ENCODE results near the gene SP110.
"Not testable (repeated sequence)": the region's sequence is repeated elsewhere in the genome, so short reads cannot be mapped to it uniquely, and the experiment has no call there.

The SP110 gene

DNA sequence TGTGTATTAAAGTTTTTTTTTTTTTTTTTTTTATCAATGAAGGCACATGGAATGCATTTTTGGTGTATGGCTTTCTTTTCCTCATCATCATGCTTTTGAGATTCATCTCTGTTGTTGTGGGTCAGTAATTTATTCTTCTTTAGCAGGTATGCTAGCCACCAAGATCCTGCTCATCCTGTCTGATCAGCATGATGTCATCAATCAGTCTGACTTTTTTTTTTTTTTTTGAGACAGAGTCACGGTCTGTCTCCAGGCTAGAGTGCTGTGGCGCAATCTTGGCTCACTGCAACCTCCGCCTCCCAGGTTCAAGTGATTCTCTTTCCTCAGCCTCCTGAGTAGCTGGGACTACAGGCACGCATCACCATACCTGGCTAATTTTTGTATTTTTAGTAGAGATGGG lies 3.0 kb upstream of the SP110 start:
- DNase-seq: not testable (repeated sequence)

DNA sequence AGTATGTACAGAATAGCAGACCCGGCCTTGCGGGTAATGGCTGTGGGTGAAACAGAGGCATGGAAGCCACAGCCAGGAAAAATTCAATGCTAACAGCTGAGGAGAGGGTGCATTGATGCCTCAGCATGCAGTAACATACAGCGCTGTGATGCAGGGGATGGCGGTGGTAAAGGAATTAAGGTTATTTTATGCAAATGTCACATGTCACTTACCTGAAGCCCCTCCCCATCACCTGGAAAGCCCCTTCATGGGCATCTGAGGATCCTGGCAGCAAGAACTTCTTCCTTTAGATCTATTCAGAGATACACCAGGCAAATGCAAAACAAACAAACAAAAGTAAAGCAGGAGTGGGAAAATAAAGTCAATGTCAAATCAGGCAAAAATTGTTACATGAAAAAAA lies 1.7 kb upstream of the SP110 start:
- DNase-seq: no peak

DNA sequence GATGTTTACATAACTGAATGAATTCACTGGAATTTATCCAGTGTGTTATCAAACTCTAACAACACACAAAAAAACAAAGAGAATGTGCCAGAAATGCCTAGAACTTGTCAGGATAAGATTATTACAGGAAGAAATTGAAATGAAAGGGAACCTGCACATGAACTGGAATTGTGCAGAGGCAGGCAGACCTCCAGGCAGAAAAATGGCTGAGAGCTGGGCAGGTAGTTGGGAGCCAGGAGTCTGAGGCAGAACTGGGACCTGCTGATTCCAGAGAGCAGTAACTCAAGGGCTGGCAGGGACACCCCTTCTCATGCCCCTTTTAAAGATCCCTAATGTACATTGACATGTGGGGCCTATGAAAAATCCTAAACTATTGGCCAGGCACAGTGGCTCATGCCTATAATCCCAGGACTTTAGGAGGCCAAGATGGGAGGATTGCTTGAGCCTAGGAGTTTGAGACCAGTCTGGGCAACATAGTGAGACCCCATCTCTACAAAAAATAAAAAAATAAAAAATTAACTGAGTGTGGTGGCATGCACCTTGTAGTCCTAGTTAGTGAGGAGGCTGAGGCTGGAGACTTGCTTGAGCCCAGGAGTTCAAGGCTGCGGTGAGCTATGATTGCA lies 674 bp upstream of the SP110 start:
- no peak for DNase-seq

DNA sequence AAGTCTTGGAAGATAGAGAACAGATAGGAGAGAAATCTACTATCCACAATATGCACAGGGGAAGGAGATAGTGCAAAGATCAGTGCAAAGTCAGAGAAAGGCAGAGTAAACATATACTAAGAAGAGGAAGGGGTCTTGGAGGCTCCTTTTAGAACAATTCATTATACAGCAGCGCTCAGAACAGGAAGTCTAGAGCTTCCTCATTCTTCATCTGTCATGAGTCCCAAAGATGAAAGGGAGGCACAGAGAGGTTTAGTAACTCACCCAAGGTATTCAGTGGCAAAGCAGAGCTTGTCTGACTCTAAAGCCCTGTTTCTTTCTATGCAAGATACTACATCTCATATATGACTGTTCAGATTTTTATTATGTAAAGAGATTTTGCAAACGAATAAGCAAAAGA lies 1.4 kb downstream of the SP110 start:
- no peak for DNase-seq

DNA sequence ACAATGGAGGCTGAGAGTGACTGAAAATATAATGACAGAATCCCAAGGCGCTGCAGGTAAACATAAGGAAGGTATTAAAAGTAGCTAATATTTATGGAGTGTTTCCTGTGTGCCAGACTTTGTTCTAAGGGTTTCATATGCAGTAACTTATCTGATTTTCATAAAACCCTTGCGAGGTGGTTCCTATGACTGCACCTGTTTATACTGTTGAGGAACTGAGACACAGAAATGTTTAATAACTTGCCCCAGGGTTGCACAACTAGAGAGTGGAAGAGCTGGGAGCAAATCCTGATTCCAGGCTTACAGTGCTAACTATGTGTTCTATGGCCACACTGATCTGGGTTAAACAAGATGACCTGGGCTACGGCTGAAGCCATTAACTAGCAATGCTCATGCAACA lies 2.4 kb downstream of the SP110 start:
- DNase-seq: no peak

DNA sequence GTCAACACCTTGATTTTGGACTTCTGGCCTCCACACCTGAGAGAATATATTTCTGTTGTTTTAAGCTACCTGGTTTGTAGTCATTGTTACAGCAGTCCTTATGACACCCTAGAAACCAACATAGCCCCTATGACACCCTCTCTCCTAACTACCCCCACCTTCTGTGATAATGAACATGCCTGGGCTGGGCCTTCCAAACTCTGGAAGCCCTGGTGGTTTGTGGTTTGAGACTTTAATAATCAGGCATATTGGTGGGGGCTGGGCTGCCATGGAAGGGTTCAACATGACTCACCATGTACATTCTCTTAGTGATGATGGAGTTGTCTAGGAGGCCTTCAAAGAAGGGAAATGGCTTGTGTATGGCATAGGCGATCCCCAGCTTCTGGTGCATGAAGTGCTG lies 3.3 kb downstream of the SP110 start:
- no peak for DNase-seq

DNA sequence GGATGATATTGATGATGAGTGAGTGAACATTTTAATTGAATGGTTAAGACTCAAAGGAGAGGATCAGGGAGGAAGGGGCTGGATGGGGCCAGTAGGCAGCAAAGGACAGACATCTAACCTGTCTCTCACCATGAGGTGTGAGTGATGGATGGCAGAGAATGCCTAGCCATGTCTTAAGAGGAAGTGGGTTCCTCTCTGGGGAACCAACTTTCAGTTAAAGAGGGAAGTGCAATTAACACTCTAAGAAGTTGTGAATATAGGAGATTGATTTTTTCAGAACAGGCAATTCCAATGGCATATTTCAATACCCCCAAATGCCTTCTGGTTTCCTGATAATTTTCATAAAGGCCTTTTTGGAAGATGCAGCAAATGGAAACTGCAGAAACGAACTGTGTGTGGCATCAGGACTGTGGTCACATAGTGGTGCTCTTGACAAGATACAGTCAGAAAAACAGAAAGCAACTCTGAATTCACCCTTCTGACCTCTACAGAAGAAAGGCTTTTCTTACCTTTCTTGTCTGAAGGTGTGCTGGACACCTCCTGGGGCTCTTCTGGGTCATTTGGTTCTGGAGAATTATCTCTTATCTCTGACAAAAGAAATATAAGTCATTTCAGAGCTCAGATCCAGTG lies 10.2 kb downstream of the SP110 start:
- no peak for DNase-seq

DNA sequence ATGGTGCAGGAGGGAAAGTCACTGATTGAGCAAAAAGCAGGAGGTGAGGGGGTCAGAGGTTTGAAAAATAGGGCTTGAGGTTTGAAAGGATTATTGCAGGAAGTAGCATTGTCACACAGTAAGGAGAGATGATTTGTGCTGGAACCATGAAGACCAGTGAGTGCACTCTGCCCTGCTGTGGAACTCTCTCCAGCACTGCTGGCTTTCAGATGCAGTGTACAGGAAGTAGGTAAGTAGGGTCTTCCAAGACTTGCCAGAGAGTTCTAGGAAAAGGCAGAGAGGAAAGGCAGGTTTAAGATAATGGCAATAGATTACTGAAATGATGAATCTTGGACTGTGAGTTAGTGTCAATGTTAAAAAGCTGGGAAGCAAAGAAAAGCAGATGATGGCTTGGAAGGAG lies 11.2 kb downstream of the SP110 start:
- no peak for DNase-seq

DNA sequence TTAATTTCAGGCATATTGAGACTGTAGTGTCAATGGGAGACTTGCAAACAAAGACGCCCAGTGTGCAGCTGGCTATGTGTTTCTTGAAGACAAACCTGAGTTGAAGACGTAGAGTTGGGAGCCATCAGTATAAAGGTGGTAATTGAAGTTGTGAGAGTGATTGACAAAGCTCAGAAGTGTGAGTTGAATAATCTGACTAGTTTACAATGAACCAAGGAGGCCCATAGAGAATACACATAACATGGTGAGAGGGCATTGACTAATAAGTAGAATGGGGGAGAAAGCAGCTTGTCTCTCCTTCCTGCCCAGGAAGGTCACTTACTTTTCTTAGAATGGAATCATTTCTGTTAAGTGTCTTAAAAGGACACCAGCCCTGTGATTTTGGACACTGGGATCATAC lies 14.1 kb downstream of the SP110 start:
- no peak for DNase-seq

DNA sequence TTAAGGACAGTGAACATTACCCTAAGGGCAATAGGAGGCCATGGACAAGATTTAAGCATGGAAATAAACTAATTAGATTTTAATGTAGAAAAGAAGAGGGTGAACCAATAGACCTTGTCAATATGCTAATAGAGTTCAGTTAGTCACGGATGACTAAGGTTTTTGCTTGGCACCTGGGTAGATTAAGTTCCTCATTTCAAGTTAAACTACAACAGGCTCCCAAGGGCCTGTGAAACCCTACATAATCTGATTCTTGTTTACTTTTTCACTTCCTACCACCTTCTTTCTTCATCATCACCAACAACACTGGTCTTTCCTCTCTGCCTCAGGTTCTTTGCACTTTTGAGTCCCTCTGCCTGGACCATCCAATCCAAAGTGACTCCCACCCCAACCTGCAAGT lies 14.8 kb downstream of the SP110 start:
- no peak for DNase-seq

DNA sequence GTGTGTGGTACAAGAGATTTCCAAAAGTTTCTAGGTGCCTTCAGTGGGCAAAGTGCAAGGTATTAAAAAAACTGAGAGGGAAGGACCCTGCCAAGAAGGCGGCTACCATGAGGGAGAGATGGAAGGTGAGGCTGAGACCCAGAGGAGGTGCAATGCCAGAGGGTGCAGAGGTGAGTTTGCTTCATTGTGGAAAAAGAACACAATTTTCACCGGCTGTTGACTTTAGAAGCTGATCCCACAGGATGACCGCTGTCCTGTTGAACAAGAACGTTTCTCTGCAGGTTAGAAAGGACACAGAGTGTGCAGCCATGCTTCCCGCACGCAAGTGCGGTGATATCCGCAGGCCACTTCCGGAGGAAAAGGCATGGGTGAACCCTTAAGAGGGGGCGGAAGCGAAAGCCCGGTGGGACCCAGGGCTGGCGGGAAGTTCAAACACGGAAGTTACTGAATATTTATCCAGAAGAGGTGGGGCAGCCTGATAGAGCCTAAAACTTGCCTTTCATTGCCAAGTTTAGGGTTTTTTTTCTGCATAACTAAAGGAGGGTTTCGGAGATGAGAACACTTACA lies 16.6 kb downstream of the SP110 start:
- DNase-seq: no peak

DNA sequence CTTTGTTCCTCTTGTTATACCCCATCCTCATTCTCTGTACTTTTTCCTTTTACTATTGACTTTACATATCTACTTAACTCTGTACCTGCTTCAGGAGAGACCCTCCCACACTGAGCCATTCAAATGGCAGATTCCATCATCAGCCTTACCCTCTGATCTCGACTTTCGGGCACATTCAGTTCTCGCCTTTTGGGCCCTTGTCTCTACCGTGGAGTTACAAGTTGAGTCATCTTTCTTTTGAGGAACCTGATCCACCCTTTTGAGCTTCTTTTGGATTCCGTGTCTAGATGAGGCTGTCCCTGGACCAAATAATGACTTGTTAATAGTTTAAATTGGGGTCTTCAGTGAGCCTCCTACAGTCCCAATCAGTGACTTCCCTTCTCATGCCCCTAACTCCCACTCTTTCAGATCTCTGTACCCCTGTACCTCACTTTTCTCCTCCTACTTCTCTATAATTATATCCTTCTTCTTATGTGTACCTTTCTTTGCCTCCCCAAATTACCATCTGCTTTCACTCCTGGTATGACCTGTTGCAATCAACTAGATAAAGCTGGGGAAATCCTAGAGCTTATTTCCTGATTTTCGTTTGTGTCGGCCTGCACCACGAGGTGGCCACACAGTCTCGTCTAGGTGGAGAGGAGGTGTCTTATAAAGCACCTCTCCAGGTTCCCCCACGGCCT lies 17.2 kb downstream of the SP110 start:
- no peak for DNase-seq

DNA sequence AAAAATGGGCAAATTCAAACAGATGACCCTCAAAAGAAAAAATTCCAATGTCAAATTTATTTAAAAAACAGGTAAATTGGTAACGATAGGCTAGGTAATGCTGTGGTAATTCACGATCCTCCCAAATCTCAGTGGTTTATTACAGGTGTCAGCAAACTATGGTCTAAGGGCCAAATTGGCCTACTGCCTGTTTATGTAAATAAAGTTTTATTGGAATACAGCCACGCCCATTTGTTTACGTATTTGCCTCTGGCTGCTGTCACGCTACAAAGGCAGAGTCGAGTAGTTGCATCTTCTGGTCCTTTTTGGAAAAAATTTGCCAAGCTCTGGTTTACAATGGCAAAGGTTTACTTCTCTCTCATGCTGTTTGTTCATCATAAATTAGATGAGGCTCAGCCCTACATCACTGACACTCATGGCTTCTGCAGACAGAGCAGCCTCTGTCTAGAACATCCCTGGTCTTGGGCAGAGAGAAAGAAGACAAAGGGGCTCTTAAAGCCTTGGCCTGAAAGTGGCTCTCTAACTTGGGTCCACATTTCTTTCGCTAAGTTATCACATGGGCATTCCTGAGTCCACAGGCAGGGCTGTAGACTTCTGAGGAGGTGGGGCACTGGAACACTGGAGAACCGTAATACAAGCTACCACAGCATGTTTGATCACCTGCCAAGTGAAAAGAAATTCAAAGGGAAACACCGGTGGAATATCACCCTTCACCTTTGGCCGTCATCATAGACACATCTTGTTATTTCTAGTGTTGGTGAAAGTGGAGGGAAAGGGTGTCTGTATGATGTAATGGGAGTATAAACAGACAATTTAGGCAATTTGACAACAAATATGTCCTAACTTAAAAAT lies 34.8 kb downstream of the SP110 start:
- no peak for DNase-seq

DNA sequence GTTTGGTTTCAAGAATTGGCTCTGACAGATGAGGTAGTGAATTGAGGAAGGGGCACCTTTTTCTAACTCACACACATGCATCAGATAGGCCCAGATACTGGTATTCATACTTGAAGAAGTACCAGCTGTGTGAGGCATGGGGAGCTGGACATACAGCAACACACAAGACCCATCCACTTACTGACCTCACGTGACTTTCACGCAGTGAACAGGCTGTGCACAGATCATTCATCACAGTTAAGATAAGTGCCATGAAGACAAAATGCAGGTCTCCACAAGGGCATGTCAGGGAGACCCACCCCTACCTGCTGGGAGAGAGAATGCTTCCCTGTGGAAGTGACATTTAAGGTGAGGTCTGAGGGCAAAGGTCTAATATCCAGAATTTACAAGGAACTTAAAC lies 38.6 kb downstream of the SP110 start:
- no peak for DNase-seq

DNA sequence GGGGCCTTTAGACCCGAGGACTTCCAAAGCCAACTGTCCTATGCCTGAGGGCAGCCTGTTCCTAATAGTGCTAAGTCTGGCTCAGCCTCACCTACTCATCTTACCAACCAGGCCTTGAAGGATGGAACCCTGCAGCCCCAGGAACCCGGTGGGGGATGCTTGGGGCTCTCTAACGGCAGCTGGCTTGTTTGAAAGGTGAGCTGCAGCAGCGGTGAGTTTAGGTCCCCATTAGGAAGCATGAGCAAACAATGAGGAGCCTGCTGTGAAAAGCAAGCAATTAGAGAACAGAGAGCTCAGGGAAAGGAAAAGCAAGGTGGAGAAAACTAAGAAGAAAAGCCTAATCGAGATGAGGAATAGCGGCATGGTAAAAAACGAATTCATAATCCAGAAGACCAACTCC lies 39.9 kb downstream of the SP110 start:
- DNase-seq: no peak

DNA sequence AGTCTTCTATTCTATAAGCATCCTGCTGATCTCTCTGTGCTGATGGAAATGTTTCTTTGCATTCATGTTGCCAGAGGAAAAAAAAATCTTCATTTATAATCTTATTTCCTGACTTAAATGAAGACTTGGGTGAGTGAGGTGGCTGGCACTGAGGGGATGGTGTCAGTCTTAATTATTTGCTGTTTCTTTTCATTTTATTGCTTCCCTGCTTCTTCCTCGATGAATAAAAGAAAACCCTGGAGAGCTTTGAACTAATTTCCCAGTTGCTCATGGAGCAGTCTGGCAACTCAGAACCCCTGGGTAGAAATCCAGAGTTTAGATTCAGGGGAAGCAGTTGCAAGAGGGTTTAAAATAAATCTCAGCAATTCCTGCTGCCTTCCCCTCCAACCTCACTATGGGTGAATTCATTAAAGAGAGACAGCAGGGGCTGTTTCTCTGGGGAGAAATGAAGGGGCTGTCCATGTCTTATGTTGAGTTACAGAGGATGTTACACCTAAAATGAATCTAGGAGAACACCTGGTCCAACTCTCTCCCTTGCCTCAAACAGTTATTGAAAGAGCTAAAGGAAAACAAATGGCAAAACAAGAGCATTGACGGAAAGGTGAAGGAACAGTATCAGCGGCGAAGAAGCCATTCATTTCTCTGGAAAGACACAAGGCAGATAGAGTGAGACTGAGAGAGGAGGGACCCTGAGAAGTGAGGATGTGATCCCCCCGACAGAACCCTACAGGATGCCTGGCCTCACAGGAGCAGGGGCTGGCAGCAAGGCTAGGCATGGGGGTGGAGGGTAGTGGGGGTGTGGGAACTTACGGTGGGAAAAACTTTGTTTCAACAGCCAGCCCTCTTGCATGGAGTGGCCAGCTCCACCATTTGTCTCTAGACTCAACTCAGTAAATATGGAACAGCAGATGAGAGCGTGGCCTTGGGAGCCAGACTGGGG lies 41.0 kb downstream of the SP110 start:
- no peak for DNase-seq

DNA sequence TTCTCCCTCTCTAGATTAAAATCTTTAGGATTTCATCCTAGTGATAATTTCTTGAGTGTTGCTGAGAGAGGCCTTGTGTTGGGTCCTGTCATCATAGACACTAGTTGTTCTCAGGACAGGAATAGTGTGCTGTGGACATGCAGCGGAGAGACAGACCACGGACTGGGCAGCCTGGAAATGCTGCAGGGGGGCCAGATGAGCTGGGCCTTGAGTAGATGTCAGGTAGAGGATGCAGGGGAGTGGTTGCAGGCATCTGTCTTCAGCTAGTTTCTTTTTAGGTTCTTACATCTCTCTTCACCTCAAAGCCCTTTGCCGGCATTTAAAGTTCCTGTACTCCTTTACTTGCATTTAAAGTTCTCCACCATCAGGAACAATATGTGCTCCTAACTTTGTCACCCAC lies 42.8 kb downstream of the SP110 start:
- DNase-seq: no peak

DNA sequence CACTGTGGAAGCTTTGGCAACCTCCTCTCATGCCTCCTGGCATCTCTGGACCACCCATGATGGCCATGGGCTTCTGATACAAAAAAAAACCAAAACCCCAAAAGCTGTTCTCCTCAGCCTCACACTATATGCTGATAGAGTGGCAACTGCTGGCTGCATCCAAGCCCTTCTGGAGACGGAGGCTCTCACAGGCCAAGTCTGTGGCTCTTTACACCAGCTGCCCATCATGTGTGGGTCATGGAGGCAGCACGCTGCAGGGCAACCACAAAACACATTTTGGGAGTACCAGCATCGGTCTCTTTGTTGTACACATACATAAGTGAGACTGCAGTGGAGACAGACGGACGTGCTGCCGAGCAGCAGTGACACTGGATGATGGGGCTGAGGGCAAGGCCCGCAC lies 45.3 kb downstream of the SP110 start:
- DNase-seq: no peak

DNA sequence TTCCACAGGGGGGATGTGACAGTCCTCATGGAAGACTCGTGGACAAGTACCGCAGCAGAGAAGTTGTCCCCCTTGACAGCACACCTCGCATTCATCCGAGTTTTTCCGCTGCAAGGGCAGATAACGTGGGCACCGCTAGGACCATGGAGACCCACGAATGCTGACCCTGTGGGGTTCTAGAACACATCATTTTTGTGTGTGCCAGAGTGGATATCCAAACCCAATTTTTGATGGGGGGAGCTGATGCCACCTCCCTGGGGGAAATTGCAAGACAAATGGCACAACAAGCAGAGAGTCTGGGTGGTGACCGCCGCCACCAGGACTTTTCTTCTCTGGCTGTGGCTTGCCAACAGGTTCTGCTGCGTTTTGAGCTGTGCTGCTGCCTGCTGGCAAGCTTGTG lies 46.9 kb downstream of the SP110 start:
- DNase-seq: no peak

DNA sequence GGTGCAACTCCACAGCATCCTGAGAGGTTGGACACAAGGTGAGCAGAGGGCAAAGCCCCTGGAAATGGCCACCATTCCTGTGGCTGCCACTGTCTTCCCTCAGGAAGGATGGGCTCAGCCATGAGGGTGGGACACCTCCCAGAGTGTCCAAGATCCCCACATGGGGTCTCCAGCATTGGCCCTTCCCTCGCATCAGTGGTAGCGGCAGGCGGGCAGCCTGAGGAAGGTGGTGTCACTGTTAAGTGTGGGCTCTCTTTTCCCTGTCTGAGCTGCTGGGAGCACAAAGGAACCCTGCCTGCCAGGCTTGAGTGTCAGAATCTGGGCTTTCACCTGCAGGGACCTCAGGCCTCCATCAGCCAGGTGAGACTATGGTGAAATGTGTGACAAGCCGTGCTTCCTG lies 47.6 kb downstream of the SP110 start:
- no peak for DNase-seq

DNA sequence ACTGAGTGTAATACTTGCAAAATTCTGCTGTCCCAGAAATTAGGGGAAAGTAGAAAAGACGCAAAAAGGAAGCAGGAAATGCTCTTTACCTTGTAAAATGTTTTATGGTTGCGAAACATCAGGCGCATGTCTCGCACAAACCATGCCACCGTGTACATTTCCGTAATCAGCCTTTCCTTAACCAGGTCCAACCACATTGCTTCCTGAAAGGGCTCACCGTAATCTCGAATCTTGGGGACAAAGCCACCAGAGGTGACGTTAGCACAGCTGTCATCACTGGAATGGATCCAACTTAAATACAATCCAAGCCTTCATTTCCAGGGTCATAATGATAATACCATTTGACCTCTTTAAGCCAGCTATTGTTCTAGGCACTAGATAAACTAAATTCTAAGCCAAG lies 49.3 kb downstream of the SP110 start:
- no peak for DNase-seq

DNA sequence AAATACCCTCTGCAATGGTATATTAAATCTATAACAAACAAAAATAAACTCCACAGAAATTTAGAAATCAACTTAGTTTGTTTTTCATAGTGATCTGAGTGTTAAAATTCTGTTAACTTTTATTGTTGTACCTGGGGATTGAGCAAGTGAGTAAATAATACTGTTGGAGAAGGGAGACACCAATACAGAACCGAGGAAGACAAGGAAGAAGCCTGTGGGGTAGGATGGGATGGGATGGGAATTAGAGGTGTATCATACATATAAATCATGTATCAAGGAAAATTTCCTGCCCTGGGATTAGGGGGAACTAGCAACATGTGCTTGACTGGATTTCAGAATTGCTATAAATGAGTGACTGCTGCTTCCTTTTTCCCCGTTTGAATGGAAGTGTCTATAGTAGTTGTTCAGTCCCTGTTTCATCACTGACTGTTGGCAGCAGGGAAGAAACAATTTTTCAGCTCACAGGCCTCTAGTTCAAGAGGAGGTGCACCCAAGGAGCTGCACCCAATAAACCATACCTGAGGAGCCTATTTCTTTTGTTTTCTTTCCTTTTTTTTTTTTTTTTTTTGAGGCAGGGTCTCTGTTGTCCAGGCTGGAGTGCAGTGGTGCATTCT lies 53.1 kb downstream of the SP110 start:
- no peak for DNase-seq

All from activated CD4-positive, alpha-beta T cell treated with anti-CD3 and anti-CD28 coated beads, Interleukin-2, amount 50 U/mL, for 4 hours (primary cell).